ENCODE data around the gene FBN2. TPM values are rescaled to one million over a fixed set of nuclear protein-coding genes. Genes with fewer than 3 reads are reported as not detected.
"Not testable (repeated sequence)": the region's sequence is repeated elsewhere in the genome, so short reads cannot be mapped to it uniquely, and the experiment has no call there.

FBN2 gene
- total RNA-seq, 1 experiment from 2014 or later, result 4.7 TPM

- in situ Hi-C loops (cut with HindIII; ENCODE audit: low sequenced_read_pairs), result no loop called here
- DNase-seq (ENCODE audit: low spot score), result no peak
These were observed 1.5 kb downstream of the FBN2 start for GRCh38 chr5:128536254-128537220.

- in situ Hi-C loops (cut with HindIII; ENCODE audit: low sequenced_read_pairs), result no loop called here
- no peak for DNase-seq (ENCODE audit: low spot score)
These were observed 2.8 kb downstream of the FBN2 start for GRCh38 chr5:128535251-128535650.

GRCh38 chr5:128534726-128535125, 3.3 kb downstream of the FBN2 start:
- DNase-seq (ENCODE audit: low spot score), result no peak
- in situ Hi-C loops (cut with HindIII; ENCODE audit: low sequenced_read_pairs), result no loop called here

- DNase-seq (ENCODE audit: low spot score), result no peak
- in situ Hi-C loops (cut with HindIII; ENCODE audit: low sequenced_read_pairs), result no loop called here
These were observed 5.3 kb downstream of the FBN2 start for GRCh38 chr5:128532776-128533175.

GRCh38 chr5:128532127-128532526, 5.9 kb downstream of the FBN2 start:
- in situ Hi-C loops (cut with HindIII; ENCODE audit: low sequenced_read_pairs), result no loop called here
- no peak for DNase-seq (ENCODE audit: low spot score)

GRCh38 chr5:128528637-128529255, 9.3 kb downstream of the FBN2 start:
- no peak for DNase-seq (ENCODE audit: low spot score)
- in situ Hi-C loops (cut with HindIII; ENCODE audit: low sequenced_read_pairs), result no loop called here

- no peak for DNase-seq (ENCODE audit: low spot score)
- in situ Hi-C loops (cut with HindIII; ENCODE audit: low sequenced_read_pairs), result no loop called here
These were observed 9.9 kb downstream of the FBN2 start for GRCh38 chr5:128528126-128528525.

GRCh38 chr5:128527077-128527476, 11.0 kb downstream of the FBN2 start:
- no peak for DNase-seq (ENCODE audit: low spot score)
- in situ Hi-C loops (cut with HindIII; ENCODE audit: low sequenced_read_pairs), result no loop called here

GRCh38 chr5:128522336-128522735, 15.7 kb downstream of the FBN2 start:
- no peak for DNase-seq (ENCODE audit: low spot score)
- in situ Hi-C loops (cut with HindIII; ENCODE audit: low sequenced_read_pairs), result no loop called here

GRCh38 chr5:128519827-128520226, 18.2 kb downstream of the FBN2 start:
- DNase-seq (ENCODE audit: low spot score), result no peak
- in situ Hi-C loops (cut with HindIII; ENCODE audit: low sequenced_read_pairs), result no loop called here

- no peak for DNase-seq (ENCODE audit: low spot score)
- in situ Hi-C loops (cut with HindIII; ENCODE audit: low sequenced_read_pairs), result no loop called here
These were observed 21.1 kb downstream of the FBN2 start for GRCh38 chr5:128516978-128517377.

- in situ Hi-C loops (cut with HindIII; ENCODE audit: low sequenced_read_pairs), result no loop called here
- no peak for DNase-seq (ENCODE audit: low spot score)
These were observed 24.2 kb downstream of the FBN2 start for GRCh38 chr5:128513806-128514205.

GRCh38 chr5:128512894-128513293, 25.2 kb downstream of the FBN2 start:
- in situ Hi-C loops (cut with HindIII; ENCODE audit: low sequenced_read_pairs), result no loop called here

GRCh38 chr5:128506643-128507042, 31.4 kb downstream of the FBN2 start:
- DNase-seq (ENCODE audit: low spot score), result no peak
- in situ Hi-C loops (cut with HindIII; ENCODE audit: low sequenced_read_pairs), result no loop called here

More at GRCh38 chr5:128512894-128513293, 25.2 kb downstream of the FBN2 start:
- no peak for DNase-seq (ENCODE audit: low spot score)

- in situ Hi-C loops (cut with HindIII; ENCODE audit: low sequenced_read_pairs); DNase-seq (ENCODE audit: low spot score): not testable (repeated sequence)
These were observed 34.3 kb downstream of the FBN2 start for GRCh38 chr5:128503727-128504126.

GRCh38 chr5:128498844-128499455, 39.1 kb downstream of the FBN2 start:
- in situ Hi-C loops (cut with HindIII; ENCODE audit: low sequenced_read_pairs), result no loop called here
- DNase-seq (ENCODE audit: low spot score), result no peak

GRCh38 chr5:128494516-128494915, 43.5 kb downstream of the FBN2 start:
- in situ Hi-C loops (cut with HindIII; ENCODE audit: low sequenced_read_pairs), result no loop called here
- no peak for DNase-seq (ENCODE audit: low spot score)

GRCh38 chr5:128493657-128494329, 44.3 kb downstream of the FBN2 start:
- no peak for DNase-seq (ENCODE audit: low spot score)
- in situ Hi-C loops (cut with HindIII; ENCODE audit: low sequenced_read_pairs), result no loop called here

GRCh38 chr5:128491291-128491690, 46.8 kb downstream of the FBN2 start:
- no peak for DNase-seq (ENCODE audit: low spot score)
- in situ Hi-C loops (cut with HindIII; ENCODE audit: low sequenced_read_pairs), result no loop called here

- in situ Hi-C loops (cut with HindIII; ENCODE audit: low sequenced_read_pairs), result no loop called here
- DNase-seq (ENCODE audit: low spot score), result no peak
These were observed 47.3 kb downstream of the FBN2 start for GRCh38 chr5:128490761-128491160.
